NB4 (cell line): ENCODE results near the gene OR52A5.

Experiments used
- TF ChIP-seq, protein P1 (sequence below): IDR thresholded peaks from one replicate; pipeline ENCODE4 v1.5.1; 2012; ENCODE audit warnings: low read depth, low read length
- TF ChIP-seq, protein P2 (sequence below): IDR thresholded peaks from 2 replicates; pipeline ENCODE4 v1.6.1; 2011; ENCODE audit warnings: low read depth, low read length

DNA sequence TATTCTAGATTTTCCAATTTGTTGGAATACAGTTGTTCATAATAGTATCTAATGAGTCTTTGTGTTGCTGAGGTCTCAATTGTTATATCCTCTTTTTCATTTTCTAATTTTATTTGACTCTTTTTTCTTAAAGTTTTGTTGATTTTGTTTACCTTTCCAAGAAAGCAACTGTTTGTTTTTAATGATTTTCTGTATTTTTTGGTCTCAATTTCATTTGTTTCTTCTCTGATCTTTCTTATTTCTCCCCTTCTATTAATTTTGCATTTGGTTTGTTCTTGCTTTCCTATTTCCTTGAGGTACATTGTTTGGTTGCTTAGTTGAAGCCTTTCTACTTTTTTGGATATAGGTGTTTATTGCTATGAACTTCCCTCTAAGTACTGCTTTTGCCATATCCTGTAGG lies 21.6 kb upstream of the OR52A5 start:
- TF ChIP-seq, protein P1, sequence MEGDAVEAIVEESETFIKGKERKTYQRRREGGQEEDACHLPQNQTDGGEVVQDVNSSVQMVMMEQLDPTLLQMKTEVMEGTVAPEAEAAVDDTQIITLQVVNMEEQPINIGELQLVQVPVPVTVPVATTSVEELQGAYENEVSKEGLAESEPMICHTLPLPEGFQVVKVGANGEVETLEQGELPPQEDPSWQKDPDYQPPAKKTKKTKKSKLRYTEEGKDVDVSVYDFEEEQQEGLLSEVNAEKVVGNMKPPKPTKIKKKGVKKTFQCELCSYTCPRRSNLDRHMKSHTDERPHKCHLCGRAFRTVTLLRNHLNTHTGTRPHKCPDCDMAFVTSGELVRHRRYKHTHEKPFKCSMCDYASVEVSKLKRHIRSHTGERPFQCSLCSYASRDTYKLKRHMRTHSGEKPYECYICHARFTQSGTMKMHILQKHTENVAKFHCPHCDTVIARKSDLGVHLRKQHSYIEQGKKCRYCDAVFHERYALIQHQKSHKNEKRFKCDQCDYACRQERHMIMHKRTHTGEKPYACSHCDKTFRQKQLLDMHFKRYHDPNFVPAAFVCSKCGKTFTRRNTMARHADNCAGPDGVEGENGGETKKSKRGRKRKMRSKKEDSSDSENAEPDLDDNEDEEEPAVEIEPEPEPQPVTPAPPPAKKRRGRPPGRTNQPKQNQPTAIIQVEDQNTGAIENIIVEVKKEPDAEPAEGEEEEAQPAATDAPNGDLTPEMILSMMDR: no peak
- TF ChIP-seq, protein P2, sequence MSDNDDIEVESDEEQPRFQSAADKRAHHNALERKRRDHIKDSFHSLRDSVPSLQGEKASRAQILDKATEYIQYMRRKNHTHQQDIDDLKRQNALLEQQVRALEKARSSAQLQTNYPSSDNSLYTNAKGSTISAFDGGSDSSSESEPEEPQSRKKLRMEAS: no peak
